Measurements from ENCODE around the gene GPX3.

The GPX3 gene

GRCh38 chr5:151014680-151015343 is 5.6 kb upstream of the GPX3 start:
- peak in 1 of 3 donors; percentile 5 for DNase-seq

- DNase-seq, result peak in 1 of 3 donors; percentile 50
These were observed 4.3 kb upstream of the GPX3 start for GRCh38 chr5:151015974-151016587.

- peak; percentile 80 to 87 (median 81) for DNase-seq
These were observed 3.7 kb upstream of the GPX3 start for GRCh38 chr5:151016700-151017099.

- DNase-seq, result no peak
These were observed 2.5 kb upstream of the GPX3 start for GRCh38 chr5:151017897-151018296.

GRCh38 chr5:151018846-151019245 is 1.5 kb upstream of the GPX3 start:
- no peak for DNase-seq

- no peak for DNase-seq
These were observed 1.1 kb upstream of the GPX3 start for GRCh38 chr5:151019331-151019730.

- DNase-seq, result no peak
These were observed 1.4 kb downstream of the GPX3 start for GRCh38 chr5:151021746-151022145.

GRCh38 chr5:151022511-151023018 is 2.2 kb downstream of the GPX3 start:
- peak in 1 of 3 donors; percentile 26 for DNase-seq

- DNase-seq, result peak in 1 of 3 donors; percentile 50
These were observed 2.7 kb downstream of the GPX3 start for GRCh38 chr5:151023047-151023615.

GRCh38 chr5:151023651-151024050 is 3.3 kb downstream of the GPX3 start:
- DNase-seq, result peak in 2 of 3 donors; percentile 46 to 55

- peak in 2 of 3 donors; percentile 53 to 62 for DNase-seq
These were observed 4.3 kb downstream of the GPX3 start for GRCh38 chr5:151024440-151025249.

GRCh38 chr5:151025250-151025606 is 4.8 kb downstream of the GPX3 start:
- no peak for DNase-seq

- DNase-seq, result no peak
These were observed 5.7 kb downstream of the GPX3 start for GRCh38 chr5:151026088-151026487.

- DNase-seq, result peak; percentile 86 to 93 (median 90)
These were observed 6.3 kb downstream of the GPX3 start for GRCh38 chr5:151026679-151027078.

GRCh38 chr5:151027961-151028479 is 7.6 kb downstream of the GPX3 start:
- no peak for DNase-seq

- no peak for DNase-seq
These were observed 8.3 kb downstream of the GPX3 start for GRCh38 chr5:151028717-151029116.

- peak; percentile 55 to 67 (median 59) for DNase-seq
These were observed 9.0 kb downstream of the GPX3 start for GRCh38 chr5:151029179-151030055.

GRCh38 chr5:151030056-151030336 is 9.6 kb downstream of the GPX3 start:
- DNase-seq, result no peak

GRCh38 chr5:151030379-151030778 is 10.0 kb downstream of the GPX3 start:
- DNase-seq, result no peak

GRCh38 chr5:151031554-151031953 is 11.2 kb downstream of the GPX3 start:
- no peak for DNase-seq

- no peak for DNase-seq
These were observed 13.0 kb downstream of the GPX3 start for GRCh38 chr5:151033217-151033934.

Measured in suppressor macrophage treated with lipopolysaccharide for 1 hour (primary cell).